Neutrophil (primary cell): ENCODE results near the gene YBEY.

Experiments used
- H3K27ac ChIP-seq: fragments of 200-600 bp; sonication (generic); 2 replicates; pipeline ENCODE4 v1.5.1; 2016; ENCODE audit warnings: mild to moderate bottlenecking, moderate library complexity
- H3K27me3 ChIP-seq: fragments of 200-600 bp; sonication (generic); 2 replicates; pipeline ENCODE4 v1.6.0; 2016; ENCODE audit warnings: mild to moderate bottlenecking
- H3K36me3 ChIP-seq: fragments of 200-600 bp; sonication (generic); 2 replicates; pipeline ENCODE4 v1.5.1; 2017
- H3K4me1 ChIP-seq, 2 experiments: fragments of 200-600 bp in 1 of 2; sonication (generic) in 1 of 2; 1 replicate in 1 of 2; 2 replicates in 1 of 2; pipeline versions ENCODE4 v1.5.1 to v1.6.1; 2013 to 2016; ENCODE audit warnings: low read depth in 1 of 2, low read length in 1 of 2, mild to moderate bottlenecking in 1 of 2, moderate library complexity in 1 of 2; ENCODE audit not compliant: control insufficient read depth in 1 of 2, insufficient read depth in 1 of 2
- H3K4me3 ChIP-seq, 2 experiments: fragments of 200-600 bp in 1 of 2; sonication (generic) in 1 of 2; 1 replicate in 1 of 2; 2 replicates in 1 of 2; pipeline ENCODE4 v1.5.1; 2013 to 2016; ENCODE audit warnings: low read depth in 1 of 2, low read length in 1 of 2, mild to moderate bottlenecking in 1 of 2, moderate library complexity in 1 of 2
- H3K9me3 ChIP-seq: fragments of 200-600 bp; sonication (generic); 2 replicates; pipeline ENCODE4 v1.5.1; 2016
- CTCF ChIP-seq: fragments of 200-600 bp; sonication (generic); IDR thresholded peaks from 2 replicates; pipeline ENCODE4 v1.5.1; 2016; ENCODE audit warnings: antibody characterized with exemption

YBEY gene

GRCh38 chr21:46287541-46287940 is 1.4 kb downstream of the YBEY start:
- H3K4me1 ChIP-seq = peaks cover 34 to 41% of the 10 kb centered on the region in 2 experiments
- TF ChIP-seq CTCF = no peak
- peaks cover 8% of the 10 kb centered on the region for H3K36me3 ChIP-seq
- H3K27ac ChIP-seq = no peak overlapping the region
- H3K4me3 ChIP-seq = no peak overlapping the region
- no peaks in the 10 kb centered on the region for H3K9me3 ChIP-seq
- no peaks in the 10 kb centered on the region for H3K27me3 ChIP-seq

- TF ChIP-seq CTCF = no peak
- peaks cover 7% of the 10 kb centered on the region for H3K36me3 ChIP-seq
These were observed 3.6 kb downstream of the YBEY start for GRCh38 chr21:46289655-46290179.

GRCh38 chr21:46291561-46291960 is 5.4 kb downstream of the YBEY start:
- Histone ChIP-seq H3K4me1 (peaks cover 9 to 16% of the 10 kb centered on the region in 2 experiments), H3K9me3 (no peaks in the 10 kb centered on the region), H3K4me3 (no peak overlapping the region), H3K27ac (no peak overlapping the region), H3K27me3 (peaks cover 20% of the 10 kb centered on the region), H3K36me3 (peaks cover 7% of the 10 kb centered on the region)
- TF ChIP-seq CTCF = no peak

More at GRCh38 chr21:46289655-46290179, 3.6 kb downstream of the YBEY start:
- no peak overlapping the region for H3K4me3 ChIP-seq
- peaks cover 19 to 26% of the 10 kb centered on the region in 2 experiments for H3K4me1 ChIP-seq
- H3K27me3 ChIP-seq = peaks cover 2% of the 10 kb centered on the region
- no peaks in the 10 kb centered on the region for H3K9me3 ChIP-seq
- H3K27ac ChIP-seq = no peak overlapping the region

- Histone ChIP-seq H3K27ac (no peak overlapping the region), H3K4me1 (peaks cover 11 to 16% of the 10 kb centered on the region in 2 experiments), H3K9me3 (no peaks in the 10 kb centered on the region), H3K27me3 (peaks cover 41% of the 10 kb centered on the region), H3K4me3 (no peak overlapping the region), H3K36me3 (peaks cover 12% of the 10 kb centered on the region)
- TF ChIP-seq CTCF = no peak
These were observed 8.6 kb downstream of the YBEY start for GRCh38 chr21:46294647-46295176.

- no peak overlapping the region for H3K27ac ChIP-seq
- no peak for TF ChIP-seq CTCF
- peaks cover 17% of the 10 kb centered on the region for H3K36me3 ChIP-seq
- H3K9me3 ChIP-seq = no peaks in the 10 kb centered on the region
- H3K4me3 ChIP-seq = no peak overlapping the region
- H3K4me1 ChIP-seq = peaks cover 11 to 16% of the 10 kb centered on the region in 2 experiments
- peaks cover 41% of the 10 kb centered on the region for H3K27me3 ChIP-seq
These were observed 9.1 kb downstream of the YBEY start for GRCh38 chr21:46295177-46295770.
